HEK293 (cell line): ENCODE measurements around the gene SDC3.

Experiments
- CTCF ChIA-PET: fragments of 350-600 bp; formaldehyde crosslinking; extraction: SDS; loops from one replicate; lab custom pipeline; 2021; ENCODE audit warnings: antibody characterized with exemption; lab: Yijun Ruan, JAX
- POLR2A ChIA-PET: fragments of 300-600 bp; formaldehyde crosslinking; extraction: SDS; loops from one replicate; lab custom pipeline; 2020; ENCODE audit warnings: antibody characterized with exemption, inconsistent platforms; lab: Yijun Ruan, JAX
- H3K27ac ChIP-seq: fragments of 200-500 bp; sonication (Bioruptor generic); 2 replicates; pipeline ENCODE4 v1.5.1; 2014; ENCODE audit warnings: low read depth, low read length, control low read depth, inconsistent platforms; ENCODE audit errors: extremely low read depth
- H3K36me3 ChIP-seq, 2 experiments: fragments of 200-500 bp in 1 of 2; sonication (Bioruptor generic) in 1 of 2; 1 replicate in 1 of 2; 2 replicates in 1 of 2; pipeline ENCODE4 v1.5.1; 2014 to 2017; ENCODE audit warnings: inconsistent platforms in 2 of 2, low read length in 2 of 2; ENCODE audit not compliant: control insufficient read depth in 2 of 2, insufficient read depth in 1 of 2
- H3K4me1 ChIP-seq: fragments of 200-500 bp; sonication (Bioruptor generic); 2 replicates; pipeline ENCODE4 v1.5.1; 2014; ENCODE audit warnings: mild to moderate bottlenecking, low read length, inconsistent platforms; ENCODE audit not compliant: control insufficient read depth, insufficient read depth
- H3K4me3 ChIP-seq: 2 replicates; pipeline ENCODE4 v1.5.1; 2011; ENCODE audit warnings: low read depth, mild to moderate bottlenecking, control low read depth, low read length, moderate library complexity
- H3K9me3 ChIP-seq: fragments of 200-500 bp; sonication (Bioruptor generic); 2 replicates; pipeline ENCODE4 v1.5.1; 2014; ENCODE audit warnings: low read depth, low read length, inconsistent platforms; ENCODE audit not compliant: control insufficient read depth, insufficient read depth
- EGR2 ChIP-seq: fragments of 450-650 bp; formaldehyde crosslinking; IDR thresholded peaks from 2 replicates; pipeline ENCODE4 v1.5.1; 2016; ENCODE audit warnings: low read depth, missing biosample characterization, missing genetic modification characterization
- SCRT1 ChIP-seq: fragments of 450-650 bp; formaldehyde crosslinking; IDR thresholded peaks from 2 replicates; pipeline ENCODE4 v1.5.1; 2016; ENCODE audit warnings: missing biosample characterization, missing genetic modification characterization, borderline replicate concordance
- SP2 ChIP-seq: fragments of 450-650 bp; formaldehyde crosslinking; IDR thresholded peaks from 2 replicates; pipeline ENCODE4 v1.5.1; 2016; ENCODE audit warnings: missing biosample characterization, missing genetic modification characterization
- TRIM28 ChIP-seq: IDR thresholded peaks from 2 replicates; pipeline ENCODE4 v1.6.1; 2011; ENCODE audit warnings: low read length, control low read depth, borderline replicate concordance
- ZFHX2 ChIP-seq: fragments of 450-650 bp; formaldehyde crosslinking; conservative IDR thresholded peaks from 2 replicates; pipeline ENCODE4 v1.5.1; 2016; ENCODE audit warnings: missing biosample characterization, missing genetic modification characterization
- ZFP41 ChIP-seq: fragments of 450-650 bp; formaldehyde crosslinking; IDR thresholded peaks from 2 replicates; pipeline ENCODE4 v1.5.1; 2016; ENCODE audit warnings: missing biosample characterization, missing genetic modification characterization, borderline replicate concordance
- ZNF174 ChIP-seq: fragments of 450-650 bp; formaldehyde crosslinking; IDR thresholded peaks from 2 replicates; pipeline ENCODE4 v1.5.0; 2017; ENCODE audit warnings: missing biosample characterization, mild to moderate bottlenecking, missing genetic modification characterization
- ZNF221 ChIP-seq: fragments of 450-650 bp; formaldehyde crosslinking; IDR thresholded peaks from 2 replicates; pipeline ENCODE4 v1.5.1; 2017; ENCODE audit warnings: missing biosample characterization, missing genetic modification characterization, borderline replicate concordance
- ZNF274 ChIP-seq, 2 experiments: fragments of 200-500 bp in 1 of 2; fragments of 450-650 bp in 1 of 2; sonication (Bioruptor generic) in 1 of 2; formaldehyde crosslinking in 1 of 2; IDR thresholded peaks; 2 replicates each; pipeline versions ENCODE4 v1.5.1 to v1.6.1; 2014 to 2016; ENCODE audit warnings: borderline replicate concordance in 1 of 2, inconsistent platforms in 1 of 2, low read length in 1 of 2, missing biosample characterization in 1 of 2, missing genetic modification characterization in 1 of 2
- ZNF341 ChIP-seq: fragments of 450-650 bp; formaldehyde crosslinking; IDR thresholded peaks from 2 replicates; pipeline ENCODE4; 2016; ENCODE audit warnings: low read depth, missing biosample characterization, missing genetic modification characterization
- ZNF391 ChIP-seq: fragments of 450-650 bp; formaldehyde crosslinking; IDR thresholded peaks from 2 replicates; pipeline ENCODE4 v1.5.1; 2016; ENCODE audit warnings: low read depth, missing biosample characterization, missing genetic modification characterization, borderline replicate concordance
- ZNF501 ChIP-seq: fragments of 450-650 bp; formaldehyde crosslinking; IDR thresholded peaks from 2 replicates; pipeline ENCODE4 v1.5.1; 2016; ENCODE audit warnings: missing biosample characterization, missing genetic modification characterization
- ZNF549 ChIP-seq: fragments of 450-650 bp; IDR thresholded peaks from 2 replicates; pipeline ENCODE4 v1.5.1; 2018; ENCODE audit warnings: missing biosample characterization, missing genetic modification characterization, mild to moderate bottlenecking, inconsistent platforms, moderate library complexity
- ZNF660 ChIP-seq: fragments of 450-650 bp; IDR thresholded peaks from 2 replicates; pipeline ENCODE4 v1.5.1; 2018; ENCODE audit warnings: missing biosample characterization, mild to moderate bottlenecking, missing genetic modification characterization
- ZNF670 ChIP-seq: fragments of 450-650 bp; formaldehyde crosslinking; IDR thresholded peaks from 2 replicates; pipeline ENCODE4 v1.5.1; 2016; ENCODE audit warnings: missing biosample characterization, missing genetic modification characterization, low read depth
- ZNF777 ChIP-seq: fragments of 450-650 bp; formaldehyde crosslinking; IDR thresholded peaks from 2 replicates; pipeline ENCODE4 v1.5.1; 2017; ENCODE audit warnings: missing biosample characterization, missing genetic modification characterization, borderline replicate concordance
- TF ChIP-seq, protein P1 (sequence below): fragments of 450-650 bp; formaldehyde crosslinking; IDR thresholded peaks from 2 replicates; pipeline ENCODE4 v1.5.1; 2016; ENCODE audit warnings: missing biosample characterization, missing genetic modification characterization
- TF ChIP-seq, protein P2 (sequence below): fragments of 450-650 bp; formaldehyde crosslinking; IDR thresholded peaks from 2 replicates; pipeline ENCODE4 v1.5.1; 2017; ENCODE audit warnings: missing biosample characterization, mild to moderate bottlenecking, missing genetic modification characterization, moderate library complexity
- TF ChIP-seq, protein P3 (sequence below): fragments of 450-650 bp; formaldehyde crosslinking; IDR thresholded peaks from 2 replicates; pipeline ENCODE4 v1.5.1; 2016; ENCODE audit warnings: missing biosample characterization, missing genetic modification characterization, borderline replicate concordance
- TF ChIP-seq, protein P4 (sequence below): fragments of 450-650 bp; formaldehyde crosslinking; IDR thresholded peaks from 2 replicates; pipeline ENCODE4 v1.5.1; 2016; ENCODE audit warnings: missing biosample characterization, missing genetic modification characterization
- TF ChIP-seq, protein P5 (sequence below): fragments of 450-650 bp; formaldehyde crosslinking; IDR thresholded peaks from 2 replicates; pipeline ENCODE4 v1.5.1; 2016; ENCODE audit warnings: missing biosample characterization, missing genetic modification characterization
- TF ChIP-seq, protein P6 (sequence below): fragments of 450-650 bp; formaldehyde crosslinking; IDR thresholded peaks from 2 replicates; pipeline ENCODE4 v1.5.1; 2017; ENCODE audit warnings: missing biosample characterization, missing genetic modification characterization

SDC3 gene

DNA sequence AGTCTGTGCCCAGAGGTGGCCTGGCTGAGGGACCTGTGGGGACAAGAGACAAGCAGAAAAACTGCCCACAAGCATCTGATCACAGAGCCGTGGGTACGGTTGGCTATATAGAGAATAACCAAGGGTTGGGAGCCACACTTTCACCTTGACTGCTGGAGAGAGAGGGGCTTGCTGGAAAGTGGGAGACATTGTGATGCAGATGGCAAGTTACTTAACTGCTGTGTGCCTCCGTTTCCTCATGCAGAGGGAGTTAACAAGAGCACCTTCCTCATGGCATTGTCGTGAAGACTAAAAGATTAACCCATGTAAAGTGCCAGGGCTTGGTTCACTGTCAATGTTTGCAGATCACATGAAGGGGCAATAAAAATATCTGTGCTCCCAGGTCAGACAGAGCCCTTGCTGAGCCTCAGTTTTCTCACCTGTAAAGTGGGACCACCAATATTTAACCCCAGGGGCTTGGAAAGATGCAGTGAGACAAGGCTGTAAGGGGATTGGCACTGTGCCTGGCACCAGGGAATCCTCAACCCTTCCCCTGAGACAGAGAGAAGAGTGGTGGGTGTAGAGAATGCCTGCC lies 52.8 kb downstream of the SDC3 start:
- ChIA-PET CTCF (interaction anchor here (0.6 kb wide), 1 partner anchor 763 kb away, joined by 3 read pairs; no protein-coding TSS in a partner anchor), POLR2A (no interaction called here)
- Histone ChIP-seq H3K36me3 (no peaks in the 10 kb centered on the region), H3K27ac (no peak overlapping the region), H3K4me3 (no peak overlapping the region), H3K9me3 (no peaks in the 10 kb centered on the region), H3K4me1 (peaks cover 5% of the 10 kb centered on the region; the same call in 1 of the 2 replicates)
- TF ChIP-seq ZNF549, result no peak
- TF ChIP-seq ZNF341 (tag by site-specific recombination), result no peak
- TF ChIP-seq TRIM28, result no peak
- TF ChIP-seq, protein P1, sequence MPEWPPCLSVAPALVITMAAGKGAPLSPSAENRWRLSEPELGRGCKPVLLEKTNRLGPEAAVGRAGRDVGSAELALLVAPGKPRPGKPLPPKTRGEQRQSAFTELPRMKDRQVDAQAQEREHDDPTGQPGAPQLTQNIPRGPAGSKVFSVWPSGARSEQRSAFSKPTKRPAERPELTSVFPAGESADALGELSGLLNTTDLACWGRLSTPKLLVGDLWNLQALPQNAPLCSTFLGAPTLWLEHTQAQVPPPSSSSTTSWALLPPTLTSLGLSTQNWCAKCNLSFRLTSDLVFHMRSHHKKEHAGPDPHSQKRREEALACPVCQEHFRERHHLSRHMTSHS (tag by site-specific recombination), result no peak
- no peak for TF ChIP-seq ZNF777 (tag by site-specific recombination)
- TF ChIP-seq ZNF174 (tag by site-specific recombination), result no peak
- TF ChIP-seq ZNF274 (IDR thresholded peaks at IDR 0.05; ENCODE audit: low read length), result no peak
- no peak for TF ChIP-seq ZNF274 (tag by site-specific recombination; IDR thresholded peaks at IDR 0.05; ENCODE audit: borderline replicate concordance)
- TF ChIP-seq ZNF660 (tag by site-specific recombination), result no peak
- TF ChIP-seq ZFP41 (tag by site-specific recombination), result no peak

DNA sequence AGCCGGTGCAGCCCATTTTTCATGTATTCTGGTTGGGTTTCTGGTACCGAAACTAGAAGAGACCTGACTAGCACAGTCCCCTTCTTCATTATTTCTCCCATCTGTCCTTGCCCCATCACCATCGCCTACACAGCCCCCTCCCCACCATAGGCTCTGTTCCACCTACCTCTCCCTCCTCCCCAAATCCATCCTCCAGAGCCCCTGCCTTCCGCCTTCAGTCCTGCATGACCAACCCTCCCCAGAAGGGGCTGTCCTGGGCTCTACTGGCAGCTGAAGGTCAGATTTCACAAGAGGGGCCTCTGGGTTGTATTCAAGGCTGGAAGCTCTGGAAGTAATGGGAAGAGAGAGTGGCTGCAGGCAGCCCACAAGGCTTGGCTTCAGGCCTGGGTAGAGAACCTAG lies 55.2 kb downstream of the SDC3 start:
- no peaks in the 10 kb centered on the region for H3K36me3 ChIP-seq
- ChIA-PET CTCF (interaction anchor here (0.5 to 2.2 kb wide), 2 partner anchors 39 to 52 kb away, joined by 5 to 17 read pairs; no protein-coding TSS in a partner anchor), POLR2A (no interaction called here)
- no peaks in the 10 kb centered on the region for H3K9me3 ChIP-seq
- H3K4me1 ChIP-seq, result peaks cover 5% of the 10 kb centered on the region; the same call in 1 of the 2 replicates
- H3K4me3 ChIP-seq, result no peak overlapping the region
- H3K27ac ChIP-seq, result no peak overlapping the region
- TF ChIP-seq SCRT1 (tag by site-specific recombination) (no peak), ZNF221 (no peak), ZNF391 (tag by site-specific recombination) (no peak), SP2 (tag by site-specific recombination) (peak; percentile 23; the same call in 1 of the 2 replicates), ZNF341 (tag by site-specific recombination) (peak; percentile 68), ZFHX2 (tag by site-specific recombination) (peak; percentile 73), ZNF501 (tag by site-specific recombination) (no peak), EGR2 (tag by site-specific recombination) (peak; percentile 76), ZNF670 (tag by site-specific recombination) (no peak)
- TF ChIP-seq, protein P2, sequence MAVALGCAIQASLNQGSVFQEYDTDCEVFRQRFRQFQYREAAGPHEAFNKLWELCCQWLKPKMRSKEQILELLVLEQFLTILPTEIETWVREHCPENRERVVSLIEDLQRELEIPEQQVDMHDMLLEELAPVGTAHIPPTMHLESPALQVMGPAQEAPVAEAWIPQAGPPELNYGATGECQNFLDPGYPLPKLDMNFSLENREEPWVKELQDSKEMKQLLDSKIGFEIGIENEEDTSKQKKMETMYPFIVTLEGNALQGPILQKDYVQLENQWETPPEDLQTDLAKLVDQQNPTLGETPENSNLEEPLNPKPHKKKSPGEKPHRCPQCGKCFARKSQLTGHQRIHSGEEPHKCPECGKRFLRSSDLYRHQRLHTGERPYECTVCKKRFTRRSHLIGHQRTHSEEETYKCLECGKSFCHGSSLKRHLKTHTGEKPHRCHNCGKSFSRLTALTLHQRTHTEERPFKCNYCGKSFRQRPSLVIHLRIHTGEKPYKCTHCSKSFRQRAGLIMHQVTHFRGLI (tag by site-specific recombination), result no peak
- TF ChIP-seq, protein P3, sequence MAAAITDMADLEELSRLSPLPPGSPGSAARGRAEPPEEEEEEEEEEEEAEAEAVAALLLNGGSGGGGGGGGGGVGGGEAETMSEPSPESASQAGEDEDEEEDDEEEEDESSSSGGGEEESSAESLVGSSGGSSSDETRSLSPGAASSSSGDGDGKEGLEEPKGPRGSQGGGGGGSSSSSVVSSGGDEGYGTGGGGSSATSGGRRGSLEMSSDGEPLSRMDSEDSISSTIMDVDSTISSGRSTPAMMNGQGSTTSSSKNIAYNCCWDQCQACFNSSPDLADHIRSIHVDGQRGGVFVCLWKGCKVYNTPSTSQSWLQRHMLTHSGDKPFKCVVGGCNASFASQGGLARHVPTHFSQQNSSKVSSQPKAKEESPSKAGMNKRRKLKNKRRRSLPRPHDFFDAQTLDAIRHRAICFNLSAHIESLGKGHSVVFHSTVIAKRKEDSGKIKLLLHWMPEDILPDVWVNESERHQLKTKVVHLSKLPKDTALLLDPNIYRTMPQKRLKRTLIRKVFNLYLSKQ (tag by site-specific recombination), result no peak
- TF ChIP-seq, protein P4, sequence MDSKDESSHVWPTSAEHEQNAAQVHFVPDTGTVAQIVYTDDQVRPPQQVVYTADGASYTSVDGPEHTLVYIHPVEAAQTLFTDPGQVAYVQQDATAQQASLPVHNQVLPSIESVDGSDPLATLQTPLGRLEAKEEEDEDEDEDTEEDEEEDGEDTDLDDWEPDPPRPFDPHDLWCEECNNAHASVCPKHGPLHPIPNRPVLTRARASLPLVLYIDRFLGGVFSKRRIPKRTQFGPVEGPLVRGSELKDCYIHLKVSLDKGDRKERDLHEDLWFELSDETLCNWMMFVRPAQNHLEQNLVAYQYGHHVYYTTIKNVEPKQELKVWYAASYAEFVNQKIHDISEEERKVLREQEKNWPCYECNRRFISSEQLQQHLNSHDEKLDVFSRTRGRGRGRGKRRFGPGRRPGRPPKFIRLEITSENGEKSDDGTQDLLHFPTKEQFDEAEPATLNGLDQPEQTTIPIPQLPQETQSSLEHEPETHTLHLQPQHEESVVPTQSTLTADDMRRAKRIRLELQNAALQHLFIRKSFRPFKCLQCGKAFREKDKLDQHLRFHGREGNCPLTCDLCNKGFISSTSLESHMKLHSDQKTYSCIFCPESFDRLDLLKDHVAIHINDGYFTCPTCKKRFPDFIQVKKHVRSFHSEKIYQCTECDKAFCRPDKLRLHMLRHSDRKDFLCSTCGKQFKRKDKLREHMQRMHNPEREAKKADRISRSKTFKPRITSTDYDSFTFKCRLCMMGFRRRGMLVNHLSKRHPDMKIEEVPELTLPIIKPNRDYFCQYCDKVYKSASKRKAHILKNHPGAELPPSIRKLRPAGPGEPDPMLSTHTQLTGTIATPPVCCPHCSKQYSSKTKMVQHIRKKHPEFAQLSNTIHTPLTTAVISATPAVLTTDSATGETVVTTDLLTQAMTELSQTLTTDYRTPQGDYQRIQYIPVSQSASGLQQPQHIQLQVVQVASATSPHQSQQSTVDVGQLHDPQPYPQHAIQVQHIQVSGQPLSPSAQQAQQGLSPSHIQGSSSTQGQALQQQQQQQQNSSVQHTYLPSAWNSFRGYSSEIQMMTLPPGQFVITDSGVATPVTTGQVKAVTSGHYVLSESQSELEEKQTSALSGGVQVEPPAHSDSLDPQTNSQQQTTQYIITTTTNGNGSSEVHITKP, result peak; percentile 96
- TF ChIP-seq, protein P5, sequence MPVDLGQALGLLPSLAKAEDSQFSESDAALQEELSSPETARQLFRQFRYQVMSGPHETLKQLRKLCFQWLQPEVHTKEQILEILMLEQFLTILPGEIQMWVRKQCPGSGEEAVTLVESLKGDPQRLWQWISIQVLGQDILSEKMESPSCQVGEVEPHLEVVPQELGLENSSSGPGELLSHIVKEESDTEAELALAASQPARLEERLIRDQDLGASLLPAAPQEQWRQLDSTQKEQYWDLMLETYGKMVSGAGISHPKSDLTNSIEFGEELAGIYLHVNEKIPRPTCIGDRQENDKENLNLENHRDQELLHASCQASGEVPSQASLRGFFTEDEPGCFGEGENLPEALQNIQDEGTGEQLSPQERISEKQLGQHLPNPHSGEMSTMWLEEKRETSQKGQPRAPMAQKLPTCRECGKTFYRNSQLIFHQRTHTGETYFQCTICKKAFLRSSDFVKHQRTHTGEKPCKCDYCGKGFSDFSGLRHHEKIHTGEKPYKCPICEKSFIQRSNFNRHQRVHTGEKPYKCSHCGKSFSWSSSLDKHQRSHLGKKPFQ (tag by site-specific recombination), result no peak
- TF ChIP-seq, protein P6, sequence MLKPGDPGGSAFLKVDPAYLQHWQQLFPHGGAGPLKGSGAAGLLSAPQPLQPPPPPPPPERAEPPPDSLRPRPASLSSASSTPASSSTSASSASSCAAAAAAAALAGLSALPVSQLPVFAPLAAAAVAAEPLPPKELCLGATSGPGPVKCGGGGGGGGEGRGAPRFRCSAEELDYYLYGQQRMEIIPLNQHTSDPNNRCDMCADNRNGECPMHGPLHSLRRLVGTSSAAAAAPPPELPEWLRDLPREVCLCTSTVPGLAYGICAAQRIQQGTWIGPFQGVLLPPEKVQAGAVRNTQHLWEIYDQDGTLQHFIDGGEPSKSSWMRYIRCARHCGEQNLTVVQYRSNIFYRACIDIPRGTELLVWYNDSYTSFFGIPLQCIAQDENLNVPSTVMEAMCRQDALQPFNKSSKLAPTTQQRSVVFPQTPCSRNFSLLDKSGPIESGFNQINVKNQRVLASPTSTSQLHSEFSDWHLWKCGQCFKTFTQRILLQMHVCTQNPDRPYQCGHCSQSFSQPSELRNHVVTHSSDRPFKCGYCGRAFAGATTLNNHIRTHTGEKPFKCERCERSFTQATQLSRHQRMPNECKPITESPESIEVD (tag by site-specific recombination), result no peak
